ENCODE results near the gene RTEL1. TPM values are rescaled to one million over a fixed set of nuclear protein-coding genes. Genes with fewer than 3 reads are reported as not detected.

RTEL1 gene
- total RNA-seq, 4 donors from 2014 or later = 7.1 to 43.7 (median 18.7) TPM

- Histone ChIP-seq H3K36me3 (peaks cover 0 to 70% of the 10 kb centered on the region in 2 donors), H3K9me3 (no peaks in the 10 kb centered on the region), H3K4me1 (peaks cover 0 to 47% (median 18%) of the 10 kb centered on the region in 3 donors), H3K27ac (peak overlapping the region in 3 of 4 donors; percentile 5 to 93 (median 92)), H3K27me3 (no peaks in the 10 kb centered on the region), H3K4me3 (peak overlapping the region in 1 of 2 donors; percentile 97)
- 82 to 100% methylated on average over 1 to 5 of the region's 12 CpGs for WGBS, 2 donors (ENCODE audit: low coverage in 1 of 2)
- TF ChIP-seq EP300 (IDR thresholded peaks at IDR 0.05) (no peak), POLR2AphosphoS5 (IDR thresholded peaks at IDR 0.05) (no peak), POLR2A (IDR thresholded peaks at IDR 0.05) (no peak), CTCF (IDR thresholded peaks at IDR 0.05) (no peak)
- ATAC-seq = no peak
Observed at GRCh38 chr20:63706027-63706695, 48.0 kb downstream of the RTEL1 start.

- Histone ChIP-seq H3K4me1 (peaks cover 0 to 50% (median 18%) of the 10 kb centered on the region in 3 donors), H3K36me3 (peaks cover 0 to 74% of the 10 kb centered on the region in 2 donors), H3K9me3 (no peaks in the 10 kb centered on the region), H3K4me3 (peak overlapping the region; percentile 80 to 97), H3K27me3 (no peaks in the 10 kb centered on the region), H3K27ac (peak overlapping the region; percentile 76 to 93 (median 91))
- peak; percentile 19 for ATAC-seq
- 0 to 10% methylated on average over 2 to 5 of the region's 56 CpGs for WGBS, 2 donors (ENCODE audit: low coverage in 1 of 2)
- TF ChIP-seq CTCF (IDR thresholded peaks at IDR 0.05) = peak in 1 of 4 experiments; percentile 19
- peak in 1 of 2 donors; percentile 1 for TF ChIP-seq POLR2A (IDR thresholded peaks at IDR 0.05)
- no peak for TF ChIP-seq EP300 (IDR thresholded peaks at IDR 0.05)
Observed at GRCh38 chr20:63706852-63707557, 48.9 kb downstream of the RTEL1 start.

GRCh38 chr20:63707558-63708300, 49.6 kb downstream of the RTEL1 start, which contains the start of the genes ARFRP1 and ZGPAT:
TSS of gene ARFRP1 (minus strand) at chr20:63707976. CDS start at chr20:63707091, 885 bp downstream.
TSS of gene ZGPAT (plus strand) at chr20:63708039. CDS start at chr20:63708581, 542 bp downstream.
- peaks cover 0 to 50% (median 18%) of the 10 kb centered on the region in 3 donors for H3K4me1 ChIP-seq
- WGBS, 2 donors (ENCODE audit: low coverage in 1 of 2) = no CpG with 5 or more reads among the region's 98 CpGs
- peak within 1 kb of the TSS; percentile 76 to 93 (median 91) for H3K27ac ChIP-seq

More at GRCh38 chr20:63707558-63708300, 49.6 kb downstream of the RTEL1 start, which contains the start of the genes ARFRP1 and ZGPAT:
- no peaks in the 10 kb centered on the region for H3K9me3 ChIP-seq
- peak in 2 of 4 experiments; percentile 6 to 32 for TF ChIP-seq CTCF (IDR thresholded peaks at IDR 0.05)
- TF ChIP-seq POLR2AphosphoS5 (IDR thresholded peaks at IDR 0.05) = peak; percentile 70
- no peak for TF ChIP-seq EP300 (IDR thresholded peaks at IDR 0.05)
- TF ChIP-seq POLR2A (IDR thresholded peaks at IDR 0.05) = peak; percentile 67 to 68
- peaks cover 0 to 77% of the 10 kb centered on the region in 2 donors for H3K36me3 ChIP-seq
- H3K4me3 ChIP-seq = peak within 1 kb of the TSS; percentile 80 to 97
- H3K27me3 ChIP-seq = no peaks in the 10 kb centered on the region
- ATAC-seq = peak; percentile 97

Data from gastroesophageal sphincter (tissue), 4 donors.